ENCODE measurements around the gene LINGO3.
"Not testable (repeated sequence)": the region's sequence is repeated elsewhere in the genome, so short reads cannot be mapped to it uniquely, and the experiment has no call there.

Gene LINGO3, protein sequence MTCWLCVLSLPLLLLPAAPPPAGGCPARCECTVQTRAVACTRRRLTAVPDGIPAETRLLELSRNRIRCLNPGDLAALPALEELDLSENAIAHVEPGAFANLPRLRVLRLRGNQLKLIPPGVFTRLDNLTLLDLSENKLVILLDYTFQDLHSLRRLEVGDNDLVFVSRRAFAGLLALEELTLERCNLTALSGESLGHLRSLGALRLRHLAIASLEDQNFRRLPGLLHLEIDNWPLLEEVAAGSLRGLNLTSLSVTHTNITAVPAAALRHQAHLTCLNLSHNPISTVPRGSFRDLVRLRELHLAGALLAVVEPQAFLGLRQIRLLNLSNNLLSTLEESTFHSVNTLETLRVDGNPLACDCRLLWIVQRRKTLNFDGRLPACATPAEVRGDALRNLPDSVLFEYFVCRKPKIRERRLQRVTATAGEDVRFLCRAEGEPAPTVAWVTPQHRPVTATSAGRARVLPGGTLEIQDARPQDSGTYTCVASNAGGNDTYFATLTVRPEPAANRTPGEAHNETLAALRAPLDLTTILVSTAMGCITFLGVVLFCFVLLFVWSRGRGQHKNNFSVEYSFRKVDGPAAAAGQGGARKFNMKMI

DNA sequence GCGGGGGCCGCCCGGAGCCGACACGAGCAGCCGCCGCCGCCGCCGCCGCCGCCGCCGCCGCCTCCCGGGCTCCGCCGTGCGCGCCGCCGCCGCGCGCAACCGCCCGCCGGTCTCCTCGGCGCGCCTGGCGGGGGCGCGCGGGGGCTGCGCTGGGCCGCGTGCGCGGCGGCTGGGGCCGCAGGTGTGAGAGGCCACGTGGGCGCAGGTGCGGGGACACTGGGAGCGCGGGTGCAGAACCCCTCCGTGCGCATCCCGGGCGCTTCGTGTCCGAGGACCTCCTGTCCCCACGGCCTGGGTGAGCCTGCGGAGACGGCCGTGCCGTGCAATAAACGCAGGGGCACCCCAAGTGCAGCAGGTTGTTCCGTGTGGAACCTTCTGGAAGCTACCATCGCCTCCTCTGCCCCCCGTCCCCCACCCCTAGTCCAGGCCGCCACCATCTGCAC lies at the start of gene LINGO3:
Gene LINGO3, minus strand, starts transcription at position 41 of the 443 bp plus-strand sequence. CDS start 16,378 bp downstream, outside the sequence.
- H3K36me3 ChIP-seq (ENCODE audit: insufficient read depth, low read length), result no peaks in the 10 kb centered on the region
- no peak within 1 kb of the TSS; the same call in 1 of the 2 replicates for H3K9ac ChIP-seq (ENCODE audit: low read depth, low read length)
- no peaks in the 10 kb centered on the region; the same call in 1 of the 2 replicates for H3K9me3 ChIP-seq (ENCODE audit: control insufficient read depth, insufficient read depth, low read length)
- H3K4me1 ChIP-seq (ENCODE audit: insufficient read depth, low read length), result no peaks in the 10 kb centered on the region

DNA sequence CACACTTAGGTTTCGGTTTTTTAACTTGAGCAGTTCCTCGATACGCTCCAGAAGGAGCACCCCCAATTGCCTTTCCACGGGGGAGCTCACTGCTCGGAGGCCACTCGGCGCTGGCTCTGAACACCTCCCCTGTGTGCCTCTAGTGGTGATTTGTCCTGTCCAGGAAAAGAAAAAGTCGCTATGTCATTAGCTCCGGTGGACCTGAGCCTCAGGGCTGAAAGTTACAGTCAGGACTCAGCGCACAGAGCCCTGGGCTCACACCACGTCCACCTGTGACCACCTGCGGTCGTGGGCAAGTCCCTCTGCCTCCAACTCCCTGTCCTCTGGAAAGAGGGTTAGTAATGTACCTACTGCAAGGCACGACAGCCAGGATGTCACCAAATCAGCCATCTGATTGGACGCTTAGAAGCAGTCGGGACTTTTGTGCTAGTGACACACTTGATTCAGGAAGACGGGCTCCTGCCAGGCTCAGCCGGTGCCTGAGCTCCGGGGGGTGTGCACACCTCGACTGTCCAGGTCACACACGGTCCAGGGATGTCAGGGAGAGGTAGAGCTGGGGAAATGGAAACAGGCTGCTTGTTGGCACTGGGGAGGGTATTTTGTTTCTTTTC lies 48.2 kb upstream of the LINGO3 start:
- Histone ChIP-seq H3K9ac (ENCODE audit: low read depth, low read length) (no peak overlapping the region), H3K9me3 (ENCODE audit: control insufficient read depth, insufficient read depth, low read length) (no peaks in the 10 kb centered on the region), H3K4me1 (ENCODE audit: insufficient read depth, low read length) (no peaks in the 10 kb centered on the region), H3K36me3 (ENCODE audit: insufficient read depth, low read length) (no peaks in the 10 kb centered on the region)

DNA sequence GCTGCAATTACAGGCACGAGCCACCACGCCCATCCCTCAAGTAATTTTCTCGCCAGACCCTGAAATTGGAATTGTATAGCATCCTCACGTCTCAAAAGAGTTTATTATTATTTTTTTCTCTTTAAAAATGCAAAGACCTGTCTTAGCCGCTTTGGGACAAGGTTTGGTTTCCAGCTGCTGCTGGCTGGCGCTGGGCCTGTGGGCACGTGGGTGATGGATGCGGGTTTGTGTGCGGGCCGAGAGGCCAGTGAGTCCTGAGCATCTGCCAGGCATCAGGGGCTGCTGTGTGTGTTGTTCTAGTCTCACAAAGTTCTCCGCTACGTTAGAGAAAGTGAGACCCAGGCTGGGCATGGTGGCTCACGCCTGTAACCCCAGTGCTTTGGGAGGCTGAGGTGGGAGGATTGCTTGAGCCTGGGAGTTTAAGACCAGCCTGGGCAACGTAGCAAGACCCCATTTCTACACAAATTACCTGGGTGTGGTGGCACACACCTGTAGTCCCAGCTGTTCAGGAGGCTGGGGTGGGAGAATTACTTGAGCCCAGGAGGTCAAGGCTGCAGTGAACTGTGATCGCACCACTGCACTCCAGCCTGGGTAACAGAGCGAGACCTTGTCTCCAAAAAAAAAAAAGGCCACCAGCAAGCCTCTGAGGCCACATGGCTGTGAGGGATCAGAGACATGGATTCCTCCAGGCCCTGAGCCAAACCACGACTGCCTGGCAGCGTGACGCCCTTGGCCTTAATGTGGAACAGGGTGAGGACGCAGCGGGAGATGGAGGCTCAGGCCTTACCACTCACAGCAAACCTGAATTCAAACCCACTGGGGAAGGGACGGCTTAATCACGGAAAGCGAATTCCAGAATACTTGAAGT lies 47.4 kb upstream of the LINGO3 start:
- Histone ChIP-seq H3K9me3 (ENCODE audit: control insufficient read depth, insufficient read depth, low read length) (no peaks in the 10 kb centered on the region), H3K36me3 (ENCODE audit: insufficient read depth, low read length) (no peaks in the 10 kb centered on the region), H3K9ac (ENCODE audit: low read depth, low read length) (no peak overlapping the region), H3K4me1 (ENCODE audit: insufficient read depth, low read length) (no peaks in the 10 kb centered on the region)

DNA sequence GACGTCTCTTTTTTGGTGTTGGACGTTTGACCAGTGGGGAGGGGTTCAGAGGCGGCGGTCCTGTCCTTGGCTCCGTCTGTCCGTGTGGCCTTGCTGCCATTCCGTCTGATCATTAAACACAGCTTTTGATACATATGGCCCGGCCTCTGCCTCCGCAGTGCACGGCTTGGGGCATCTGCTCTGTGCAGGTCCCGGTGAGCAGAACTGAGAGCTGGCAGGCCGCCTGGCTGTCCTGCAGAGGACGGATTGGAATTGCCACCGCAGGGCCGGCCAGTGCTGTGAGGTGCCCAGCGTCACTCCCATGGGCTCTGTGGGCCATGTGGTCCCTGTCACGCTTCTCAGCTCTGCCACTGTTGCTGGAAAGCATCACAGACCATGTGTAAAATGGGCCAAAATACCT lies 46.7 kb upstream of the LINGO3 start:
- Histone ChIP-seq H3K36me3 (ENCODE audit: insufficient read depth, low read length) (no peaks in the 10 kb centered on the region), H3K9ac (ENCODE audit: low read depth, low read length) (no peak overlapping the region), H3K4me1 (ENCODE audit: insufficient read depth, low read length) (no peaks in the 10 kb centered on the region), H3K9me3 (ENCODE audit: control insufficient read depth, insufficient read depth, low read length) (no peaks in the 10 kb centered on the region)

DNA sequence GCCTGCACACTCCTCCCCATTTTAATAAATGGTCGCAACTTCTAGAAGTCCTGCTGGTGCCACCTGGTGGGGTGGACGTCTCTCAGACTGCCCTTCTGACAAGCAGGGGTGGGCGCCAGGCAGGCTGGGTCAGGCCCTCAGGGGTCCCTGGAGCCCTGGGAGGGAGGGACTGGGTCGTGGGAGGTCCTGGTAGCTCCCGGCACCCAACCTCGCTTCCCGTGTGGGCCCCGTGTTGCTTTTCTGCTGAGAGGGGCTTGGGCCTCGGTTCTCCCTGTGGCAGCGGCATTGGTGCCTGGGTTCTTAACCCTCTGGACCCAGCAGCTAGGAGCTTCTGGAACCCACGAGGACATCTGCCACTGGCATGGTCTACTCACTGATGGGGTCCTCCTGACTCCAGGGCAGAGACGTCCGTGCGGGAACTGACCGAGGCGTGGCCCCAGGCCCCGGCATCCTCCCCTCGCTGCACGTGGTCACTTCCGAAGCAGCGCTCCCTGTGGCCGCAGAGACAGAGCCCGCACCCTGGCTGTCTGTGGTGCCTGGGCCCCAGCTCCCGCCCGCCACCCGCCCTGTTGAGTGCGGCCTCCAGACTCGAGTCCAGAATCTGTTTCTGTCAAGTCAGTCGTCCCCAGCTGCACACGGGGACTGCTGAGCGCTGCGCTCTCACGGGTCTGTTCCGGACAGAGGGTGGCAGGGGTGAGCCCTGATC lies 46.1 kb upstream of the LINGO3 start:
- H3K9ac ChIP-seq (ENCODE audit: low read depth, low read length), result no peak overlapping the region
- no peaks in the 10 kb centered on the region for H3K9me3 ChIP-seq (ENCODE audit: control insufficient read depth, insufficient read depth, low read length)
- H3K36me3 ChIP-seq (ENCODE audit: insufficient read depth, low read length), result no peaks in the 10 kb centered on the region
- no peaks in the 10 kb centered on the region for H3K4me1 ChIP-seq (ENCODE audit: insufficient read depth, low read length)

DNA sequence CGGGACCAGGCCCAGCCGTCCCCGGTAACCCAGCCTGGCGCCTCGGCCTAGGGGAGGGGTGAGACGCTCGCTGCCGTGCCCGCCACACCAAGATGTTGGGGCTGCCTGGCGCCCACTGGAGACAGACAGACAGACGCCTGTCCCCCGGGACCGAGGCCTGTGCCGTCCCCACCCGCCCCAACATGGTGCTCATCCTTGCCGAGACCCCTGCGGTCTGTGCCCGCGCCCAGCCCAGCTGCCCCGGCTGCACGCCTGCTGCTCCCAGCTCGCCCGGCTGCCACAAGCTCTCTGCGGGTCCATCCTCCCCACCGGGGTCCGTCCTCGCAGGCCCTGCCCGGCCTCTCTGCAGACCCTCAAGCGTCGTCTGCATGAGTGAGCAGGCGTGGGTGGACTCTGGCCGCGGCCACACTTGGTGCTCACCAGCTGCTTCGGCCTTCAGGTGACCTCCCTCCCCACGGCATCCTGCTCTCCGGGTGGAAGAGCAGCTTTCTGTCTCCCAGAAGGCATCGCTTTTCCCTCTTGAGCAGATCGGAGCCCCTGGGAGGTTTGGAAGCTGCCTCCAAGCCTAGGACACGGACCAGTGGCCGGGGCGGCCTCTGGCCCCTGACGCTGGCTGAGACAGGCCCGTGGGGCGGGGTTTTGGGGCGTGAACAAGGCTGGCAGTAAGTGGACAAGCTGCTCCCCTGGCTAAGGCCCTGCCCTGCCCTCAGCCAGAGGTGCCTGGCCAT lies 45.4 kb upstream of the LINGO3 start:
- Histone ChIP-seq H3K36me3 (ENCODE audit: insufficient read depth, low read length) (no peaks in the 10 kb centered on the region), H3K9me3 (ENCODE audit: control insufficient read depth, insufficient read depth, low read length) (no peaks in the 10 kb centered on the region), H3K4me1 (ENCODE audit: insufficient read depth, low read length) (no peaks in the 10 kb centered on the region), H3K9ac (ENCODE audit: low read depth, low read length) (no peak overlapping the region)

DNA sequence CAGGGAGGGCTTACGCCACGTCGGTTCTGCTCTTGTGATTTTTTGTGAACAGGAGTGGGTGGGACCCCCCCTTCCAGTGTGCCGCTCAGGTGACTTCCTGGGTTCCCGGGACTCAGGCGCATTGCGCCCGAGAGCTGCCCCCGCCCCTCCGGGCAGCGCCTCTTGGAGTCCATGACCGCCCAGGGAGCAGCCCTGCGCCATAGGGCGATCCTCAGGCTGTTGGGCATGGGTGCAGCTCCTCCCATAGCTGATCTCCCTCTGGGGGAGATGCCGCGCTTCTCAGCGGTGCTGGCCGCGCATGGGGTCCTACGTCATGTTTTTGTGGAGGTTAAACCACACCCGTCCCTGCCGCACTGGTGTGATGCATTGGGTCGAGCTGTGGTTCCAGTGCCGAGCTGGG lies 44.2 kb upstream of the LINGO3 start:
- H3K9ac ChIP-seq (ENCODE audit: low read depth, low read length), result no peak overlapping the region
- no peaks in the 10 kb centered on the region for H3K4me1 ChIP-seq (ENCODE audit: insufficient read depth, low read length)
- no peaks in the 10 kb centered on the region for H3K36me3 ChIP-seq (ENCODE audit: insufficient read depth, low read length)
- no peaks in the 10 kb centered on the region for H3K9me3 ChIP-seq (ENCODE audit: control insufficient read depth, insufficient read depth, low read length)

DNA sequence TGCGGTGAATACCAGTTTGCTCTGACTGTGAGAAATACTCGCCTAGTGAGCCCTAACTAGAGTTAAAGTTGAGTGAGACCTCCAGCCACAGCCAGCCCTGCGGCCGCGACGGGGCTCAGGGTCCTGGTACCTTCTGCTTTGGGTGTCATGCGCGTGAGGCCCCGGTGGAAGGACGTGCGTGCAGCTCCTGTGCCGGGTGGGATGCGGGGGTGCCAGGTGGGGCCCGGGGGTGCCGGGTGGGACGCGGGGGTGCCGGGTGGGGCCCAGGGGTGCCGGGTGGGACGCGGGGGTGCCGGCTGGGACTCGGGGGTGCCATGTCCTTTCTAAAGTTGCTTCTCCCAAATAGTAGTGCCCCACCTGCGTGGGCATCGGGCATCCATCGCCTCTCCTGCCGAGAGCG lies 43.6 kb upstream of the LINGO3 start:
- Histone ChIP-seq H3K9ac (ENCODE audit: low read depth, low read length) (no peak overlapping the region), H3K9me3 (ENCODE audit: control insufficient read depth, insufficient read depth, low read length) (no peaks in the 10 kb centered on the region), H3K4me1 (ENCODE audit: insufficient read depth, low read length) (no peaks in the 10 kb centered on the region), H3K36me3 (ENCODE audit: insufficient read depth, low read length) (no peaks in the 10 kb centered on the region; the same call in 1 of the 2 replicates)

DNA sequence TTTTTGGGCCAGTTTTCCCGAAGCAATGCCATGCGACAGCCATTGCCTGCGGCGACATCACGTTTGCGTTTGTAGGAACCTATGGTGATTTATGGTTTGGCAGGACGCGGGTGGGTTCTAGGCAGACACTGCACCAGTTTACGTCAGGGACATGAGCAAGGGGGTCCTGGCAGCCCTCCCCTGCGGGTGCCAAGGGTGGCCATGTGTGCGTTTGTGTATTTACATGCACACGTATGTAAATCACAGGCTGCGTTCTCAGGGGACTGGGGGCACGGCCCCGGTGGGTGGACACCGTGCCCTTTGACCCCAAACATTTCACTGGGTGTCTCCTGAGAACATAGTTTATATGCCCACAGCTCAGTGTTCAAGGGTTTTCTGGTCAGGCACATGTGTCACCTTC lies 42.7 kb upstream of the LINGO3 start:
- Histone ChIP-seq H3K36me3 (ENCODE audit: insufficient read depth, low read length) (no peaks in the 10 kb centered on the region; the same call in 1 of the 2 replicates), H3K9me3 (ENCODE audit: control insufficient read depth, insufficient read depth, low read length) (no peaks in the 10 kb centered on the region), H3K4me1 (ENCODE audit: insufficient read depth, low read length) (no peaks in the 10 kb centered on the region), H3K9ac (ENCODE audit: low read depth, low read length) (no peak overlapping the region)

DNA sequence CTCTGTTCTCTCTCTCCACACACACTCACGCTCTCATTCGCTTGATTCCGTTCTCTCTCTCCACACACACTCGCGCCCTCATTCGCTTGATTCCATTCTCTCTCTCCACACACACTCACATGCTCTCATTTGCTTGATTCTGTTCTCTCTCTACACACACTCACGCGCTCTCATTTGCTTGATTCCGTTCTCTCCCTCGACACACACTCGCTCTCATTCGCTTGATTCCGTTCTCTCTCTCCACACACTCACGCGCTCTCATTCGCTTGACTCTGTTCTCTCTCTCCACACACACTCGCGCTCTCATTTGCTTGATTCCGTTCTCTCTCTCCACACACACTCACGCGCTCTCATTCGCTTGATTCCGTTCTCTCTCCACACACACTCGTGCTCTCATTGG lies 41.9 kb upstream of the LINGO3 start:
- not testable (repeated sequence) for H3K36me3 ChIP-seq (ENCODE audit: insufficient read depth, low read length); H3K9ac ChIP-seq (ENCODE audit: low read depth, low read length); H3K4me1 ChIP-seq (ENCODE audit: insufficient read depth, low read length); H3K9me3 ChIP-seq (ENCODE audit: control insufficient read depth, insufficient read depth, low read length)

DNA sequence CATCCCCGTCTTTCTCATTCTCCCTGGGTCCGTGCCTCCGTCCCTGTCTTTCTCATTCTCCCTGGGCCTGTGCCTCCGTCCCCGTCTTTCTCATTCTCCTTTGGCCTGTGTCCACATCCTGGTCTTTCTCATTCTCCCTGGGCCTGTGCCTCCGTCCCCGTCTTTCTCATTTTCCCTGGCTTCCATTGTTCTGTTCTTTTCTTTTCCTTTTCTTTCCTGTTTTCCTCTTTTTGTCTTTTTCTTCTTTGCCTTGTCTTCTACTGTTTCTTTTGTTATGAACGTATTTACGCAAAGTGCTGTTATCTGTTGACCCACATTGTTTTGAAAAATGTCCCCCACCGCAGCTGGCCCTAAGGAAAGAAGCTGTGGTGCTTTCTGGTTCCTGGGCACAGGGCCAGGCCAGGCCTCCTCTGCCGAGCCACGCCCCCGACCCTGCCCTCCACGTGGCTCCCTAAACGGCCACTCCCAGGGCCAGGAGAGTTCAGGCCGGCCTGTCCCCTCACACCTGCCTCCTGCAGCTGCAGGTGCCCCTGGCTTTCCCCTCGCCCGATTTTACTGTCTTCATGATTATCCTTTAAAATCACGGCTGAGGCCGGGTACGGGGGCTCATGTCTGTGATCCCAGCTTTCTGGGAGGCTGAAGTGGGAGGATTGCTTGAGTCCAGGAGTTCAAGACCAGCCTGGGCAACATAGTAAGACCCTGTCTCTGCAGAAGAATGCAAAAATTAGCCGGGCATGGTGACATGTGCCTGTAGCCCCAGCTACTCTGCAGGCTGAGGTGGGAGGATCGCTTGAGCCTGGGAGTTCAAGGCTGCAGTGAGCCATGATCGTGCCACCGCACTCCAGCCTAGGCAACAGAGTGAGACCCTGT lies 38.1 kb upstream of the LINGO3 start:
- no peaks in the 10 kb centered on the region for H3K4me1 ChIP-seq (ENCODE audit: insufficient read depth, low read length)
- H3K9me3 ChIP-seq (ENCODE audit: control insufficient read depth, insufficient read depth, low read length), result no peaks in the 10 kb centered on the region
- no peaks in the 10 kb centered on the region; the same call in 1 of the 2 replicates for H3K36me3 ChIP-seq (ENCODE audit: insufficient read depth, low read length)
- no peak overlapping the region for H3K9ac ChIP-seq (ENCODE audit: low read depth, low read length)

DNA sequence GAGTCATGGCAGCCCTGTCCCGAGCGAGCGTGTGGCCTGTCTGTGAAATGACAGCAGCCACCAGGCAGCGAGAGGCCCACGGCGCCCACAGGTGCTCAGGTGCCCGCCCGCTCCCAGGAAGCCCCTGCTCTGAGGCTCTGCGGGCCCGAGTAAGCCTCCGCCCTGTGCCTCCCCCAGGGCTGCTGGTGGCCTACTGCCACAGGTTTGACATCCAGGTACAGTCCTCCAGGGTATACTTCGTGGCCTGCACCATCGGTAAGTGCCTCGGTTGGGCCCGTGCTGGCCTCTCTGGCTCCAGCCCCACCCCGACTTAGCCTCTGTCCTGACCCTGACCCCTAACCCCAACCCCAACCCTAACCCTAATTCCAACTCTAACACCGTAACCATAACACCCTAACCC lies 37.1 kb upstream of the LINGO3 start:
- no peaks in the 10 kb centered on the region; the same call in 1 of the 2 replicates for H3K36me3 ChIP-seq (ENCODE audit: insufficient read depth, low read length)
- H3K9me3 ChIP-seq (ENCODE audit: control insufficient read depth, insufficient read depth, low read length), result no peaks in the 10 kb centered on the region
- H3K9ac ChIP-seq (ENCODE audit: low read depth, low read length), result no peak overlapping the region
- no peaks in the 10 kb centered on the region for H3K4me1 ChIP-seq (ENCODE audit: insufficient read depth, low read length)
